ENCODE data around the gene WDR86.

The WDR86 gene

GRCh38 chr7:151352512-151352911 is 57.3 kb downstream of the WDR86 start:
- Histone ChIP-seq H3K36me3 (ENCODE audit: insufficient read depth, low read length) (peaks cover 69% of the 10 kb centered on the region), H3K4me3 (ENCODE audit: low read depth, low read length, poor library complexity, severe bottlenecking) (no peak overlapping the region), H3K4me1 (ENCODE audit: insufficient read depth, low read length, severe bottlenecking) (peaks cover 37% of the 10 kb centered on the region), H3K9me2 (ENCODE audit: low read depth, low read length) (no peaks in the 10 kb centered on the region), H3K9me3 (ENCODE audit: low read length) (no peaks in the 10 kb centered on the region), H3K27ac (ENCODE audit: low read depth, low read length, poor library complexity, severe bottlenecking) (peak overlapping the region; percentile 60), H3K79me2 (ENCODE audit: insufficient read depth, low read length) (no peaks in the 10 kb centered on the region), H4K20me1 (ENCODE audit: insufficient read depth, low read length) (no peaks in the 10 kb centered on the region), H3K4me2 (ENCODE audit: low read length) (no peak overlapping the region), H3F3A (ENCODE audit: insufficient read depth, low read length) (no peaks in the 10 kb centered on the region), H2AFZ (ENCODE audit: low read length) (0 out of 2 replicates have a peak overlapping the region, but pooled peaks have one; percentile 2), H3K27me3 (ENCODE audit: insufficient read depth, low read length) (no peaks in the 10 kb centered on the region), H3K9ac (ENCODE audit: low read length) (no peak overlapping the region)
- TF ChIP-seq EZH2 (IDR thresholded peaks at IDR 0.05; ENCODE audit: borderline replicate concordance, low read length) (no peak), CTCF (IDR thresholded peaks at IDR 0.05; ENCODE audit: low read length) (no peak)

- no peaks in the 10 kb centered on the region for H3F3A ChIP-seq (ENCODE audit: insufficient read depth, low read length)
- H4K20me1 ChIP-seq (ENCODE audit: insufficient read depth, low read length), result no peaks in the 10 kb centered on the region
- no peaks in the 10 kb centered on the region for H3K9me3 ChIP-seq (ENCODE audit: low read length)
- no peak for TF ChIP-seq CTCF (IDR thresholded peaks at IDR 0.05; ENCODE audit: low read length)
- H3K36me3 ChIP-seq (ENCODE audit: insufficient read depth, low read length), result peaks cover 68% of the 10 kb centered on the region
- no peaks in the 10 kb centered on the region for H3K9me2 ChIP-seq (ENCODE audit: low read depth, low read length)
- H3K27me3 ChIP-seq (ENCODE audit: insufficient read depth, low read length), result no peaks in the 10 kb centered on the region
- no peak overlapping the region for H3K4me3 ChIP-seq (ENCODE audit: low read depth, low read length, poor library complexity, severe bottlenecking)
- H3K4me2 ChIP-seq (ENCODE audit: low read length), result peak overlapping the region; percentile 42
- peaks cover 37% of the 10 kb centered on the region for H3K4me1 ChIP-seq (ENCODE audit: insufficient read depth, low read length, severe bottlenecking)
- peak overlapping the region; percentile 17 for H3K9ac ChIP-seq (ENCODE audit: low read length)
- no peaks in the 10 kb centered on the region for H3K79me2 ChIP-seq (ENCODE audit: insufficient read depth, low read length)
- H2AFZ ChIP-seq (ENCODE audit: low read length), result 0 out of 2 replicates have a peak overlapping the region, but pooled peaks have one; percentile 2
- H3K27ac ChIP-seq (ENCODE audit: low read depth, low read length, poor library complexity, severe bottlenecking), result peak overlapping the region; percentile 60
Observed at GRCh38 chr7:151351967-151352366, 57.9 kb downstream of the WDR86 start.

- Histone ChIP-seq H2AFZ (ENCODE audit: low read length) (no peak overlapping the region), H3K36me3 (ENCODE audit: insufficient read depth, low read length) (peaks cover 69% of the 10 kb centered on the region), H3K9me3 (ENCODE audit: low read length) (no peaks in the 10 kb centered on the region), H3K9ac (ENCODE audit: low read length) (no peak overlapping the region), H3K4me3 (ENCODE audit: low read depth, low read length, poor library complexity, severe bottlenecking) (no peak overlapping the region), H3K4me1 (ENCODE audit: insufficient read depth, low read length, severe bottlenecking) (peaks cover 37% of the 10 kb centered on the region), H3K27ac (ENCODE audit: low read depth, low read length, poor library complexity, severe bottlenecking) (peak overlapping the region; percentile 60), H3K9me2 (ENCODE audit: low read depth, low read length) (no peaks in the 10 kb centered on the region), H3K4me2 (ENCODE audit: low read length) (peak overlapping the region; percentile 42; the same call in 1 of the 2 replicates), H3K79me2 (ENCODE audit: insufficient read depth, low read length) (no peaks in the 10 kb centered on the region), H3F3A (ENCODE audit: insufficient read depth, low read length) (no peaks in the 10 kb centered on the region), H3K27me3 (ENCODE audit: insufficient read depth, low read length) (no peaks in the 10 kb centered on the region), H4K20me1 (ENCODE audit: insufficient read depth, low read length) (no peaks in the 10 kb centered on the region)
- TF ChIP-seq EZH2 (IDR thresholded peaks at IDR 0.05; ENCODE audit: borderline replicate concordance, low read length), result no peak
- peak; percentile 97 for TF ChIP-seq CTCF (IDR thresholded peaks at IDR 0.05; ENCODE audit: low read length)
Observed at GRCh38 chr7:151351027-151351426, 58.8 kb downstream of the WDR86 start.
